ENCODE data around the gene PLEKHG5. TPM values are rescaled to one million over a fixed set of nuclear protein-coding genes. Genes with fewer than 3 reads are reported as not detected.

The PLEKHG5 gene
- total RNA-seq, 1 donor from 2014 or later, result 109 TPM

GRCh38 chr1:6504887-6505286 is 13.4 kb upstream of the PLEKHG5 start:
- H3K9me3 Mint-ChIP-seq (ENCODE audit: unreplicated experiment), result no peaks in the 10 kb centered on the region
- no peaks in the 10 kb centered on the region for H3K4me1 Mint-ChIP-seq (ENCODE audit: unreplicated experiment)
- no peak for TF ChIP-seq CTCF (IDR thresholded peaks at IDR 0.05; ENCODE audit: unreplicated experiment)
- H3K27ac Mint-ChIP-seq (ENCODE audit: unreplicated experiment), result no peak overlapping the region
- no peak for DNase-seq (ENCODE audit: low spot score)
- peaks cover 12% of the 10 kb centered on the region for H3K27me3 Mint-ChIP-seq (ENCODE audit: unreplicated experiment)
- no peak overlapping the region for H3K4me3 Mint-ChIP-seq (ENCODE audit: unreplicated experiment)
- H3K36me3 Mint-ChIP-seq (ENCODE audit: low read depth, unreplicated experiment), result no peaks in the 10 kb centered on the region

GRCh38 chr1:6503884-6504602 is 12.6 kb upstream of the PLEKHG5 start:
- H3K9me3 Mint-ChIP-seq (ENCODE audit: unreplicated experiment), result no peaks in the 10 kb centered on the region
- H3K4me1 Mint-ChIP-seq (ENCODE audit: unreplicated experiment), result no peaks in the 10 kb centered on the region
- DNase-seq (ENCODE audit: low spot score), result no peak
- H3K27me3 Mint-ChIP-seq (ENCODE audit: unreplicated experiment), result peaks cover 12% of the 10 kb centered on the region
- H3K36me3 Mint-ChIP-seq (ENCODE audit: low read depth, unreplicated experiment), result no peaks in the 10 kb centered on the region
- no peak for TF ChIP-seq CTCF (IDR thresholded peaks at IDR 0.05; ENCODE audit: unreplicated experiment)
- H3K27ac Mint-ChIP-seq (ENCODE audit: unreplicated experiment), result no peak overlapping the region
- H3K4me3 Mint-ChIP-seq (ENCODE audit: unreplicated experiment), result no peak overlapping the region

- no peak for DNase-seq (ENCODE audit: low spot score)
- H3K36me3 Mint-ChIP-seq (ENCODE audit: low read depth, unreplicated experiment), result no peaks in the 10 kb centered on the region
- H3K27me3 Mint-ChIP-seq (ENCODE audit: unreplicated experiment), result peaks cover 19% of the 10 kb centered on the region
- H3K9me3 Mint-ChIP-seq (ENCODE audit: unreplicated experiment), result no peaks in the 10 kb centered on the region
- H3K27ac Mint-ChIP-seq (ENCODE audit: unreplicated experiment), result no peak overlapping the region
- TF ChIP-seq CTCF (IDR thresholded peaks at IDR 0.05; ENCODE audit: unreplicated experiment), result no peak
- H3K4me3 Mint-ChIP-seq (ENCODE audit: unreplicated experiment), result no peak overlapping the region
- no peaks in the 10 kb centered on the region for H3K4me1 Mint-ChIP-seq (ENCODE audit: unreplicated experiment)
Measured at GRCh38 chr1:6502000-6502891, 10.8 kb upstream of the PLEKHG5 start.

- DNase-seq (ENCODE audit: low spot score), result no peak
- H3K27me3 Mint-ChIP-seq (ENCODE audit: unreplicated experiment), result peaks cover 19% of the 10 kb centered on the region
- no peaks in the 10 kb centered on the region for H3K9me3 Mint-ChIP-seq (ENCODE audit: unreplicated experiment)
- H3K4me3 Mint-ChIP-seq (ENCODE audit: unreplicated experiment), result no peak overlapping the region
- no peaks in the 10 kb centered on the region for H3K36me3 Mint-ChIP-seq (ENCODE audit: low read depth, unreplicated experiment)
- no peaks in the 10 kb centered on the region for H3K4me1 Mint-ChIP-seq (ENCODE audit: unreplicated experiment)
- no peak for TF ChIP-seq CTCF (IDR thresholded peaks at IDR 0.05; ENCODE audit: unreplicated experiment)
- no peak overlapping the region for H3K27ac Mint-ChIP-seq (ENCODE audit: unreplicated experiment)
Measured at GRCh38 chr1:6501279-6501813, 9.9 kb upstream of the PLEKHG5 start.
